Testis (tissue), 3 donors: Measurements from ENCODE around the gene CAMTA1. TPM values are rescaled to one million over a fixed set of nuclear protein-coding genes. Genes with fewer than 3 reads are reported as not detected.

Source experiments
- DNase-seq: peaks from one replicate; pipeline ENCODE4 v3.0.0-alpha.2; 2019
- H3K27ac ChIP-seq, 2 donors: fragments of 200-600 bp; sonication (generic); one replicate each; pipeline ENCODE4 v1.5.1; 2019
- H3K27me3 ChIP-seq: fragments of 200-600 bp; sonication (generic); one replicate; pipeline ENCODE4 v1.5.1; 2019
- H3K36me3 ChIP-seq: fragments of 200-600 bp; sonication (generic); one replicate; pipeline ENCODE4 v1.5.1; 2017; ENCODE audit warnings: low read depth; ENCODE audit errors: missing control alignments
- H3K4me1 ChIP-seq: fragments of 200-600 bp; sonication (generic); one replicate; pipeline ENCODE4 v1.5.1; 2019
- H3K4me3 ChIP-seq, 2 donors: fragments of 200-600 bp; sonication (generic); one replicate each; pipeline ENCODE4 v1.5.1; 2017 to 2019
- H3K9me3 ChIP-seq: fragments of 200-600 bp; sonication (generic); one replicate; pipeline ENCODE4 v1.5.1; 2017
- CTCF ChIP-seq, 3 experiments: fragments of 450-650 bp in 2 of 3; fragments of 200-600 bp in 1 of 3; sonication (generic) in 1 of 3; IDR thresholded peaks; one replicate each; pipeline ENCODE4 v1.5.1; 2016 to 2019; ENCODE audit warnings: antibody characterized with exemption in 3 of 3, mild to moderate bottlenecking in 2 of 3, moderate library complexity in 1 of 3
- POLR2A ChIP-seq: fragments of 450-650 bp; IDR thresholded peaks from one replicate; pipeline ENCODE4 v1.6.1; 2017; ENCODE audit warnings: antibody characterized with exemption, mild to moderate bottlenecking, moderate library complexity
- WGBS, 2 donors: methylation state at CpG; one replicate each; pipeline ENCODE4 v1.1.5; 2018; 5-methylcytosine and 5-hydroxymethylcytosine counted together
- intact Hi-C: fragments of 100-400 bp; cut with DNase I; formaldehyde crosslinking; loops from one replicate; pipeline ENCODE4 v1.15.1; 2023; ENCODE audit warnings: low total_unique reads
- polyA plus RNA-seq: library from polyadenylated mRNA; stranded (reverse); fragments of 350-450 nt; fragmentation: Illumina TruSeq; extraction: RNeasy Lipid Tissue Mini Kit (QIAGEN cat#74804); gene quantifications from one replicate; pipeline ENCODE4 v1.2.3, GENCODE V29; 2014; ENCODE audit warnings: low read depth, low replicate concordance; ENCODE audit not compliant: insufficient read depth
- total RNA-seq, 2 donors: library from RNA; depleted of rRNA; stranded (reverse); fragments of >200 nt; gene quantifications; one replicate each; pipeline ENCODE4 v1.2.3, GENCODE V29; 2016

CAMTA1 gene
- total and polyA plus RNA-seq, 3 donors from 2014 or later = 116 to 158 (median 119) TPM

DNA sequence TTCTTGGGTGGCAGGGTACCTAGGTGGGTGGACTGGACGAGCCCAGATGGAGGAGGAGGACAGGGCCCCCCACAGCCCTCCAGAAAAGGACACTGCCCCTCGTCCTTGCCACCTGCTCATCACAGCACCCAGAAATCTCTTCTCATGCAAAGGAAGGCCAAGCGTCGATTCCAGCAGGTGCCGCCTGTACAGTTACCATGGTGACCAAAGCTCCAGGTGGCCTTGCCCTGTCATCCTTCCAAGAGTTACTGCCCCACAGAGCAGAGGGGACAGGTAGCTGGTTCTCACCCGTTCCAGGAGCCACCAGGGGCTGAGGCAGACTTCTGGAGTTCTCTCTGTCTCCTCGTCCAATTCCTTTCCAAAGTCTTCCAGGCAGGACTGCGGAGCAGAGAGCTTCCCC, 865.9 kb downstream of the CAMTA1 start:
- no peak for DNase-seq
- TF ChIP-seq POLR2A = no peak
- no peak for TF ChIP-seq CTCF (IDR thresholded peaks at IDR 0.05)
- H3K27me3 ChIP-seq = no peaks in the 10 kb centered on the region
- H3K36me3 ChIP-seq = no peaks in the 10 kb centered on the region
- no peak overlapping the region for H3K27ac ChIP-seq
- 73 to 98% methylated on average over 6 to 8 of the region's 8 CpGs for WGBS, 2 donors
- H3K4me1 ChIP-seq = no peaks in the 10 kb centered on the region
- intact Hi-C loops = no loop called here
- H3K9me3 ChIP-seq = no peaks in the 10 kb centered on the region
- H3K4me3 ChIP-seq = no peak overlapping the region

DNA sequence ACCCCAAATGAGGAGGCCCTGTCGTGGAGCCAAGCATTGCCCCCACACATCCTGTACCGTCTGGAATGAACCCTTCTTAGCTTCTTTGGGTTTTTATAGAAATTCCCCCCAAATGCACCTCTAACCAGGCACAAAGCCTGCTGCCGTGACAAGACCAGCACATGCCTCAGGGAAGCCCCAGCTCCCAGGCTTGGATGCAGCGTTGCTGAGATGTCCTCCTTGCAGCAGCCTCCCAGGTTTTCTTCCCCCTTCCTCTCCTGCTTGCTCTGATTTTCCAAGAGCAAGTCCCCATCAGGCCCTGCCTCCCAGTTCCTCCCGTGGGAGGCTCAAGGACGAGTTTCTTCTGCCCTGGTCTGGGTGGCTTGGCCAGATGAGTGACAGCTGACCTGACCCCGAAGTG, 866.8 kb downstream of the CAMTA1 start:
- intact Hi-C loops = no loop called here
- Histone ChIP-seq H3K36me3 (no peaks in the 10 kb centered on the region), H3K4me3 (no peak overlapping the region), H3K4me1 (no peaks in the 10 kb centered on the region), H3K27ac (no peak overlapping the region), H3K27me3 (no peaks in the 10 kb centered on the region), H3K9me3 (no peaks in the 10 kb centered on the region)
- 57 to 68% methylated on average over 6 to 7 of the region's 7 CpGs for WGBS, 2 donors
- TF ChIP-seq POLR2A = no peak
- no peak for TF ChIP-seq CTCF (IDR thresholded peaks at IDR 0.05)
- no peak for DNase-seq

DNA sequence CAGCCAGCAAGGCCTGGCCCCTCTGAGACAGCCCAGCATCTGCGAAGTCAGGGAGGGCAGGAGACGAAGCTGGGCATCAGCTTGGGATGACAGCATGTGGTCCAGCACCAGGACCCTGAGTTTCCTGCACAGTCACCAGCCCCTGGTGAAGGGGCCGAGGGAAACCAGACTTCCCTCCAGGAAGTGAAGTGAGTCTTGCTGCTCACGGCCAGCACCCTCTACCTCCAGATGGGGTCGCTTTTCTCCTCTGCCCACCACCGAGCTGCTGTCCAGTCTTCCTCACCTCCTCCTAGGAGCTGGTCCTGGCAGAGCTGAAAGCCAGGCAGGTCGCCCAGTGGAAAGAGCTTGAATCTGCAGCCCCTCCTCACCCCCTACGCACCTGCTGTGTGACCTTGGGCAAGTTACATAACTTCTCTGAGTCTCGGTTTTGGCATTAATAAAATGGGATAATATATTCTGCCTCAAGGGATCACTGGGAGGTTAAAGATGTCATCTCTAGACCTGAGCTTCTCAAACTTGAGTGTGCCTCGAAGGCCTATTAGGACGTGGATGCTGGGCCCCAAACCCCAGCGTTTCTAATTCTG, 867.4 kb downstream of the CAMTA1 start:
- 82 to 89% methylated on average over 9 to 12 of the region's 12 CpGs for WGBS, 2 donors
- no peak for TF ChIP-seq POLR2A
- TF ChIP-seq CTCF (IDR thresholded peaks at IDR 0.05) = no peak

DNA sequence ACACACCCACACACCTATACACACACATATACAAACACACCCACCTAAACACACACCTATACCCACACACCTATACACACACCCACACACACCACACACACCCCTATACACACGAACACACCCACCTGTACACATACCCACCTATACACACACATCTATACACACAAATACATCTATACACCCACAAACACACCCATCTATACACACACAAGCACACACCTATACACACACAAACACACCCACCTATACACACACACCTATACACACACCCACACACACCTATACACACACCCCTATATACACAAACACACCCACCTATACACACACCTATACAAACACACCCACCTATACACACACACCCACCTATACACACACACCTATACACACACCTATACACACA, 869.5 kb downstream of the CAMTA1 start:
- no peak for DNase-seq
- Histone ChIP-seq H3K4me1 (no peaks in the 10 kb centered on the region), H3K4me3 (no peak overlapping the region), H3K9me3 (no peaks in the 10 kb centered on the region), H3K36me3 (no peaks in the 10 kb centered on the region), H3K27me3 (no peaks in the 10 kb centered on the region), H3K27ac (no peak overlapping the region)
- intact Hi-C loops = no loop called here
- 74 to 77% methylated on average over 1 of the region's 1 CpG for whole genome bisulfite sequencing, 2 donors
- TF ChIP-seq POLR2A = no peak
- no peak for TF ChIP-seq CTCF (IDR thresholded peaks at IDR 0.05)

More for the DNA sequence above, 867.4 kb downstream of the CAMTA1 start:
- H3K9me3 ChIP-seq = no peaks in the 10 kb centered on the region
- no peaks in the 10 kb centered on the region for H3K4me1 ChIP-seq
- DNase-seq = no peak
- H3K36me3 ChIP-seq = no peaks in the 10 kb centered on the region
- intact Hi-C loops = no loop called here
- no peak overlapping the region for H3K4me3 ChIP-seq
- no peaks in the 10 kb centered on the region for H3K27me3 ChIP-seq
- no peak overlapping the region for H3K27ac ChIP-seq

DNA sequence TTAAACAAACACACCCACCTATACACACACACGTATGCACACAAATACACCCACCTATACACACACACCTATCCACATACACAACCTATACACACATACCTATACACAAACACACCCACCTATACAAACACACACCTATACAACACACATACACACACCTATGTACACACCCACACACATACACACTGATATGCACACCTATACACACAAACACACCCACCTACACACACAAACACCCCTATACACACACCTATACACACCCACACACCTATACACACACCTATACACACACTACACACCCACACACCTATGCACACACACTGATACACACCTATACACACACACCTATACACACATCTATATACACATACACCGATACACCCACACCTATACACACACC, 870.1 kb downstream of the CAMTA1 start:
- Histone ChIP-seq H3K9me3 (no peaks in the 10 kb centered on the region), H3K27me3 (no peaks in the 10 kb centered on the region), H3K4me3 (no peak overlapping the region), H3K36me3 (no peaks in the 10 kb centered on the region), H3K4me1 (no peaks in the 10 kb centered on the region), H3K27ac (no peak overlapping the region)
- DNase-seq = no peak
- intact Hi-C loops = no loop called here
- TF ChIP-seq CTCF (IDR thresholded peaks at IDR 0.05) (no peak), POLR2A (no peak)
- 80 to 90% methylated on average over 2 of the region's 2 CpGs for WGBS, 2 donors
